PFSK-1 (cell line): ENCODE results near the gene AUTS2.

Experiments used
- FOXP2 ChIP-seq: optimal IDR thresholded peaks from 2 replicates; pipeline ENCODE3; 2011; ENCODE audit warnings: borderline replicate concordance, control low read depth, inconsistent platforms; ENCODE audit not compliant: insufficient read depth; ENCODE audit errors: extremely low read length, extremely low read depth
- POLR2AphosphoS5 ChIP-seq: IDR thresholded peaks from 2 replicates; pipeline ENCODE4 v1.6.1; 2012; ENCODE audit warnings: low read depth, mild to moderate bottlenecking, control low read depth, low read length, moderate library complexity
- REST ChIP-seq, 2 experiments: IDR thresholded peaks; 2 replicates each; pipeline versions ENCODE4 v1.6.1 to v1.8.0; 2011 to 2012; ENCODE audit warnings: low read depth in 2 of 2, low read length in 2 of 2, control low read depth in 1 of 2, inconsistent platforms in 1 of 2, mild to moderate bottlenecking in 1 of 2, moderate library complexity in 1 of 2; ENCODE audit not compliant: insufficient read depth in 1 of 2
- SIN3A ChIP-seq: IDR thresholded peaks from 2 replicates; pipeline ENCODE4 v1.6.1; 2012; ENCODE audit warnings: mild to moderate bottlenecking, low read length, moderate library complexity, borderline replicate concordance; ENCODE audit not compliant: insufficient read depth
- TAF1 ChIP-seq: IDR thresholded peaks from 2 replicates; pipeline ENCODE4 v1.6.1; 2012; ENCODE audit warnings: low read length, control low read depth, borderline replicate concordance; ENCODE audit not compliant: insufficient read depth

Gene AUTS2

GRCh38 chr7:70336536-70336935, 738.3 kb downstream of the AUTS2 start:
- TF ChIP-seq TAF1 = no peak
- no peak for TF ChIP-seq POLR2AphosphoS5
- no peak for TF ChIP-seq SIN3A
- no peak for TF ChIP-seq FOXP2
- no peak for TF ChIP-seq REST (IDR thresholded peaks at IDR 0.05; ENCODE audit: insufficient read depth in 1 of 2, low read depth in 2 of 2, low read length in 2 of 2)

GRCh38 chr7:70338015-70338414, 739.7 kb downstream of the AUTS2 start:
- TF ChIP-seq REST (IDR thresholded peaks at IDR 0.05; ENCODE audit: insufficient read depth in 1 of 2, low read depth in 2 of 2, low read length in 2 of 2) (no peak), SIN3A (no peak), POLR2AphosphoS5 (no peak), TAF1 (no peak), FOXP2 (no peak)

GRCh38 chr7:70340236-70340635, 742.0 kb downstream of the AUTS2 start:
- TF ChIP-seq REST (IDR thresholded peaks at IDR 0.05; ENCODE audit: insufficient read depth in 1 of 2, low read depth in 2 of 2, low read length in 2 of 2) (no peak), FOXP2 (no peak), SIN3A (no peak), TAF1 (no peak), POLR2AphosphoS5 (no peak)

- TF ChIP-seq POLR2AphosphoS5 (no peak), REST (IDR thresholded peaks at IDR 0.05; ENCODE audit: insufficient read depth in 1 of 2, low read depth in 2 of 2, low read length in 2 of 2) (no peak), TAF1 (no peak), SIN3A (no peak), FOXP2 (no peak)
Measured at GRCh38 chr7:70341446-70341845, 743.2 kb downstream of the AUTS2 start.

GRCh38 chr7:70343519-70343918, 745.2 kb downstream of the AUTS2 start:
- TF ChIP-seq FOXP2 = no peak

- TF ChIP-seq POLR2AphosphoS5 (no peak), FOXP2 (no peak), SIN3A (no peak), TAF1 (no peak), REST (IDR thresholded peaks at IDR 0.05; ENCODE audit: insufficient read depth in 1 of 2, low read depth in 2 of 2, low read length in 2 of 2) (no peak)
Measured at GRCh38 chr7:70344726-70345125, 746.5 kb downstream of the AUTS2 start.
